Putamen (tissue), 1 donor: ENCODE results near the gene TMEM196.

Experiments used
- DNase-seq: peaks from one replicate; pipeline ENCODE4 v3.0.0-alpha.2; 2016; ENCODE audit warnings: low spot score

The TMEM196 gene

GRCh38 chr7:19772841-19773760 is at the start of gene TMEM196:
TMEM196 (minus strand) TSS chr7:19773617; CDS start chr7:19772696, 921 bp downstream.
- peak; percentile 41 for DNase-seq

GRCh38 chr7:19816128-19816527 is 42.7 kb upstream of the TMEM196 start:
- DNase-seq = peak; percentile 58

DNA sequence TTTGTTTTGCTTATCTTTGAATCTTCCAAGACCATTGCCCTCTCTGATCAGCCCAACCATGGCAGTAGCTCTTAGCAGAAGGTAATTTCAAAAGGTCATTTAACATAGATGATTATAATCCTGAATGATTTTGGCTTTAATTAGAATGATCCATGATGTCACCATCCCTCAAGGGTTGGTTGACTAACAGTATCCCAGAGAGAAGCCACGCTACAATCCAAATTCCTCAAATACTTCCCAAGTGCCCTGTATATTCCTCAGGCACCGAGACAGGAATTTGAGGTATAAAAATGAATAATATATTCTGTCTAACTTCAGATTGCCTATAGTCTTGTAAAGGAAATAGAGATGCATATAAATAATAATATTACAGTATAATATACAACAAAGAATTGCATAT is 42.1 kb upstream of the TMEM196 start:
- DNase-seq = no peak

DNA sequence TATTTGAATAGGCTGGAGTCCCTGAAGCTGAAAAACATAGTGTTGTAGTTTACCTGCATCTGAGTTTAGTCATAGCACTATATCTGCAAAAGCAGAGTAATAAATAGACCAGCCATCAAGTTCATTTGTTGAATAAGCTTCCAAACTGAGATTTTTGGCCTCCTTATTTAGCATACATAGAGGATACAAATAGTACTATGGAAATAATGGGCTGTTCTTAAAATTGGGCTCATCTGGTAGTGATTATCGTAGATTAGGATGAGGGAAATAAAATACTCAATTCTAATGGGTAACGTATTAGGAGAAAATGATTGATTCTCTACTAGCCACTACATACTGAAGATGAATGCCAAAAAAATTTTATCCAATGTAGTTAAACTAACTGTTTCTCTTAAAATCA is 41.4 kb upstream of the TMEM196 start:
- no peak for DNase-seq

DNA sequence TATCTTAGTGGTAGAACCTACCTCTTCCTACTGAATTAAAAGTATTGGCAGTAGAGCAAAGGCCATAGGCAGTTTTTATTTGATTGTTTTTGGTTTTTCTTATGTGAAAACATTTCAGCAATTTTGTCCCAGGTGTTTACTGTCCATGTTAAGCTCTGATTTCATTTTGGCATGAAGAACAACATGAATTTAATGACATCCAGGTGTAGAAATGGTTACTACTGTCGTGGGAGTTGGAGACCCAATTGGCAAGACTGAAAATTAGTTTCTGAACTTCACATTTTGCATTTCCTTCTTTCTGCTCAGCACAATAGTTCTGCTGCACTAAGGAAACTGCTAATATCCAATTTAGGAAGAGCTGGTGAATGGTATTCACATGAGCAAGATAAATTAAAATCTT is 38.0 kb upstream of the TMEM196 start:
- no peak for DNase-seq

GRCh38 chr7:19798986-19799385 is 25.6 kb upstream of the TMEM196 start:
- no peak for DNase-seq

GRCh38 chr7:19783541-19783940 is 10.1 kb upstream of the TMEM196 start:
- no peak for DNase-seq

DNA sequence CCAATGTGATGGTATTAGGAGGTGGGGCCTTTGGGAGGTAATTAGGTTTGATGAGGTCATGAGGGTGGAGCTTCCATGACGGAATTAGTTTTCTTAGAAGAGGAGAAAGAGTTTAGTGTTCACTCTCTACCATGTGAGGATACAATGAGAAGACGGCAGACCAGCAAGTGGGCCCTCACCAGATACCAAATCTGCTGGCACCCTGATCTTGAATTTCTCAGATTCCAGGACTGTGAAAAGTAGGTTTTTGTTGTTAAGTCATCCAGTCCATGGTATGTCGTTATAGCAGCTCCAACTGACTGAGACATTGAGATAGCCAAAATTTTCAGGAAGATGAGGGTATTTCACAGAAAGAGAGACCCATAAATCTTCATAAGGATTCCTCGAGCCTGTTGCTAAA is 3.6 kb upstream of the TMEM196 start:
- DNase-seq = no peak

DNA sequence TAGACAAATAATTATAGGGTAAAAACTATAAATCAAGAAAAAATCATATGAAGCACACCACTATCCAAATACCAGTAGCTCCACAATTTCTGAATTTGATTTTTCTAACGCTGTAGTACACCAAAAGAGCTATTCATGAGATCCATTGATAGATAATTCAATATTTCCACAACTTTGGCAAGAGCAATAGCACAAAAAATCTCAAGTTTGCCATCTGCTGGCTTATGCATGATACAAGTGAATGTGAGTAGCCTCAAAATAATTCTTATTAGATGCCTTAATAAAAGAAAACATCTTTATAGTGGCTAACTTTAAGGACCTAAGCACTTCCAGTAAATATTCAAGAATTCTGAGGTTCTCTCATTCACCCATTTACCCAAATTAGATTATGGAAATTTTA is 2.2 kb upstream of the TMEM196 start:
- DNase-seq = peak; percentile 20

DNA sequence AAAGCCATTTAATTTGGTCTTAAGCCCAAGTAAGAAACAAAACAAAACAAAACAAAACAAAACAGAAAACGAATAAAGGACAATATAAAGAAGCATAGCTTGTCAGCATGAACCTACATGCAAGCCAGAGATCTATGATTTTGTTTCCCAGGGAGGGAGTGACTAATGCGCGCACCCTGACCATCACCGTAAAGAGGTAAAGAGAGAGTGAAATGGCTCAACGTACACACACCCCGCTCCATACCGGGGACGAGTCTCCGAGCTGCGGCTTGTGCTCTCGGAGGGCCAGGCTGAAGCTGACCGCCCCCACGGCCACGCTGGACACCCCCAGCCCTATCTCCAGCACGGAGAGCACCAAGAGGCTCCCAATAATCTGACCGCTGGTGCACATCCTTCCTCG is 1.1 kb downstream of the TMEM196 start:
- no peak for DNase-seq

DNA sequence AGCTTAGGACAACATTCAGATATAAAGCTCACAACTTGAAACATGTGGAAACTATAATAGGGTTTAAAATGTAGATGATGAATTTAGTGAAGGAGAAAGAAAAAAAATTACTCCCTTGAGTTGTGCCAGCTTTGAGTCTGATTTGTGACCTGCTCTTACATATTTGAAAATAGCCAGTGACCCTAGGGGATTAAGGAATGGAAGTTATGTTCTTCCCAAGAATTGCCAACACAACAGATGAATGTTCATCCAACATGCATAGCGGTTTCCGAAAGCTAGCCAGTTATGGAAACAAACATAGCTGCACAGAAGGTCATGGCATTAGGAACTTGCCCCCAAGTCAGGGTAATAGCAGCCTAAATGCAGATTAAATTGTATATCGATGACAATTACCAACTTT is 10.8 kb downstream of the TMEM196 start:
- DNase-seq = no peak

- DNase-seq = no peak
Measured at GRCh38 chr7:19754521-19755116, 18.8 kb downstream of the TMEM196 start.

- DNase-seq = no peak
Measured at GRCh38 chr7:19752020-19752419, 21.4 kb downstream of the TMEM196 start.

DNA sequence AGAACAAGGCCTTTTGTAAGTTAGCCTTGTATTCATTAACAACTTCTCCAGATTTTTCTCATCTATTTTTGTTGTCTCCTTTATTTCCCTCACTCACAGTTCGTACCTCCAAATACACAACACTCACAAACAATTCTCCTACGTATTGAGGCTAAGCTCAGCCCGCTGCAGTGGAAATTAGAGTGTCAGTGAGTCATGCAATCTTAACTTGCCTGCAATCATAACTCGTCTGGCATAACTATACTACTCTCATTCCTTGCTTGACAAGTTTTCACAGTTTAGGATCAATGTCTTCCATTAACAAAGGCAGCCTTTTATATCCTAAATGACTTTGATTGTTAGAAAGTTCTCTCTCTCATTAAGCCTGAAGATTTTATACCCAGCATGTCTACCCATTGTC is 23.8 kb downstream of the TMEM196 start:
- DNase-seq = no peak

DNA sequence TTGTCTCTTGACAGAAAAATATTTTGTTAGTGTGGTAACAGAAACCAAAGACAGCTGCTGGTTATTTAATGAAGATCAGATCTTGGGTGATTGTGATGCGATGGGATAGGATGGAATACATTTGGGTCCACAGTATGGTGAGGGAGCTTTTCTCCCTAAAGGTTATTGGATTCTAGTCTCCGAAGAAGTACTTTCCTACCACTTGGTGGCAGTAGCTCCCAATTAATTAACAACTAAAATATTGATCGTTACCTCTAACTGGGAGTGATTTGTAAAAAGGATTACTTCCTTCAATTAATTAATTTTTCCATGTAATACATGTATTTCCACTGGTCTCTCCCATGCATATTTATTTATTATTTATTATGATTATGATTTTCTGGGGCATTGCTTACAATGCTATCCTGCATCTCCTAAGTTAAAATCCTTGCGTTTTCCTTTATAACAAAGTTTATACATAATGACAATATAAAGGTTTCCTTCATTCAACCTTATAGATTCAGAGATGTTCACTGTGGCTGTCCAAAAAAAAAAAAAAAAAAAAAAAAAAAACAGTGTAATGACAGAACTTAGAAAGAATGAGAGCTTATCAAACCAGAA is 25.6 kb downstream of the TMEM196 start:
- peak; percentile 28 for DNase-seq

DNA sequence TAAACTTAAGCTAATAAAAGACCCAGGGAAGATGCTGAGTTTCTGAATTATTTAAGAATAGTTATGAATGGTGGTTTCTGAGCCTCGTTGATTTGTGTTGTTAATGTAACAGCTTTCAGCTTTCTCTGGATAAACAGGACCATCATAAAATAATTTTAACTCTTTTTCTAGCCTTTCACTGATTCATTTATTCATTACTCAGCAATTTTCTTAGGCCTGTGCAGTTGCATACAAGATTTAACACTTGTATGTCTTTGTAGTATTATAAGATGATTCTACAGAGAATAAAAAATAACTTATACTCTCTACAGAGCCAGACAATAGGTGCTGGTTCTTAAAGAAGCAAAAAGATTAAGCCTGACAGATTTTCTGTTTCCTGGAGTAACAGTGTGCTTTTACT is 29.3 kb downstream of the TMEM196 start:
- no peak for DNase-seq

DNA sequence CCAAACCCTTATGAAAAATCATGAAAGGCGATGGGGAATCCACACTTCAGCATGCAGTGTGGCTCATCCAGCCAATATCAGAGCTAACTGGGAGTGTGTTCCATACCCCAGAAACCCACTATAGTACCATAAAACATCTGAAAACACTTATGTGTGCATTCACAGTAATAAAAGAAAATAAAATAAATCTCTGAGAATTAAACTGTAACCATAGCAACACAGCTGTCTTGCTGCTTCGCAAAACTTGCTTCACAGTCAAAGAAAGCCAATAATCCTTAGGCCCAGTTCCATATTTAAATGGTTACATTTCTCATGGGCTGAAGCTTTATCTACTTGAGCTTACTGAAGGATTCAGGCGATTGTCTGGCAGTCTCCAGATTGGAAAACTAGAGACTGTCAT is 44.7 kb downstream of the TMEM196 start:
- no peak for DNase-seq

DNA sequence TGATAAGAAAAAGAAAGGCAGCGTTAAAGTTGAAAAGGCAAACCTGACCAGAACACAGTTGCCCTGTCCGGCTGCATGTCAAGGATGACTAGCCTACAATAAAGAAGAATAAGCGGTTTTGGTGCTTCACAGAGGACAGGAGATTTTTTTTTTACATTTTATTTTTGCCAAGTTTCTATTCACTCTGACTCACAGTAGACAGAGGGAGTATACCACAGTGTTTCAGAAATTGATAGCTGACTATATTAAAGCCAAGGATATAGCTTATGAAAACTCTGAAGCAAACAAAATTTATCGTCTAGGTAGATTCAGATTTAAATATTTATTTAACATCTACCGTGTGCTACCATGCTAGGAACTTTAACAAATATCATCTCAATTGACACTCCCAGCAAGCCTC is 47.6 kb downstream of the TMEM196 start:
- DNase-seq = no peak

DNA sequence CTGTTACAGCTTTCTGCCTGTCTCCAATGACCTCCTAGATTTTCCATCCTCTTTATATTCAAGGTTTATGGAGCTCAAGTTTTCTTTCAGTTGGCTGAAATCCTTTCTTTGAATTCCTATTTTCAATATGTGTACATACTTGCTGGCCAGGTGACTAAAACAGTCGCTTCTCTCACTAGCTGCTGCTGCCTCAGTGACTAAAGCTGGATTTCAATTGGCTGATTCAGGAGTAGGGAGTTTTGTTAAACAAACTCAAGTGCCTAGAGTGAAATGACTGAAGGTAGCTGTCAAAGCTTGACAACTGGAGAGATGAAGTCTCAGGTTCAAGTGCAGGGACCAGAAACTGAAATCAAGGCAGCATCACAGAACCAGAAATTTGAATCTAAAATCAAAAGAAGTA is 57.9 kb downstream of the TMEM196 start:
- no peak for DNase-seq

GRCh38 chr7:19713676-19714075 is 59.7 kb downstream of the TMEM196 start:
- peak; percentile 36 for DNase-seq

DNA sequence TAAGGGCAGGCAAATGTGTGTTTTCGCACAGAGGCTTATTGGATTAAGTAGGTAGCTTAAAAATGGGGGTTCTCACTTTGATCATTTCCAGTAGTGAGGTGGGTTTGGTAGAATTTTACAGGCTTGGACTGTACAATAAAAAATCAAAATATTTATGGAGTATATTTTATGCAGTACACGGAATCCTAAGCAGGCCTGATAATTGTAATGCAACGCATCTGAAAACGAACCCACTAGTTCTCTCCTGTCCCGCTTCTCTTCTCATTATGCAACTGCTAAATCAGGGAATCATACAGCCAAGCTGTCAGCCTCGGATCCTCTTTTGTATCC is 64.2 kb downstream of the TMEM196 start:
- no peak for DNase-seq

DNA sequence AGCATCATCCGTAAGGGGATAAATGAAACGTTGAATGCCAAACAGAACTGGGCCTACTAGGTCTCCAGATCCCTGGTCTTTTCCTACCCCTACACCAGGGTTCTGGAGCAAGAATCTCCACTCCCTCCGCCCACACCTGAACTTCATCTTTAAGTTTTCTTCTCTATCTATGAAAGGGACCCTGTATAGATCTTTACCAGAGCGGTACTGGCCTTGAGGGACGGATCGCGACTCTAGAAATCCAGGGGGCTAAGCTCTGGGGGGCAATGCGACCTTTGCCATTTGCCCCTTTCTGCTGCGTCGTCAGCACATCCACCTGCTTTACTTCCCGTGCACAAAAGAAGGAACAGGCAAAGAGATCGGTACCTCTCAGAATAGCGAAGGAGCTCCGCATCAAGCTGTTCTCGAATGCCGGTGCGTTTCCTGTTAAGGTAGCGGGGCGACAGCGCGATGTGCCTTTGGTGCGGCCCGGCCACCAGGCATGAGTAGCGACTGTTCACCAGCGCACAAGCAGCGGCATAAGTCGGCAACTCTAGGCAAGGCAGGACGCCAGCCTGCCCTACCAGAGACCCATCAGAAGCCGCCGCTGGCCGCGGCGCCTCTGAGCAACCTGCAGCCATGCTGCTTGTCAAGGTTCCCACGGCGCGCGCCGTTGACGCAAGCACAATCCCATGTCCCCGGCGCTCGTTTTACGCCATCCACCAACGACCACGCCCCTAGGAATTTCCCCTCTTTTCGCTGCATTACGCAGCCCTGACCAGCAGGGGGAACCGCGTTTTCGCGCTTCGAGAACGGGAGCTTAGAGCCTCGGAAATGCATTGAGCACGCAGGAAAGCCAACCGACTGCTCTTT is 64.8 kb downstream of the TMEM196 start, which contains the start of gene POLR1F:
Gene POLR1F (minus strand): TSS at position 641 of the 852 bp plus-strand sequence. CDS start 21 bp downstream, at position 620.
- peak; percentile 96 for DNase-seq
